GM18858 (cell line): ENCODE data around the gene ITGA7.

Experiments
- ATAC-seq: cut with Tn5 transposase; IDR thresholded peaks from one replicate; pipeline ENCODE4 v1.9.1; 2021; ENCODE audit not compliant: unreplicated experiment

Gene ITGA7

GRCh38 chr12:55703901-55704761 lies 3.6 kb downstream of the ITGA7 start:
- no peak for ATAC-seq

- no peak for ATAC-seq
Measured at GRCh38 chr12:55703288-55703687, 4.4 kb downstream of the ITGA7 start.

GRCh38 chr12:55702861-55703260 lies 4.8 kb downstream of the ITGA7 start:
- no peak for ATAC-seq

GRCh38 chr12:55700255-55701018 lies 7.3 kb downstream of the ITGA7 start:
- no peak for ATAC-seq

- no peak for ATAC-seq
Measured at GRCh38 chr12:55699471-55700055, 8.1 kb downstream of the ITGA7 start.

GRCh38 chr12:55698965-55699364 lies 8.7 kb downstream of the ITGA7 start:
- no peak for ATAC-seq

- no peak for ATAC-seq
Measured at GRCh38 chr12:55698241-55698955, 9.3 kb downstream of the ITGA7 start.

- ATAC-seq, result no peak
Measured at GRCh38 chr12:55697686-55698085, 10.0 kb downstream of the ITGA7 start.

GRCh38 chr12:55696796-55697462 lies 10.8 kb downstream of the ITGA7 start:
- no peak for ATAC-seq

GRCh38 chr12:55696141-55696540 lies 11.6 kb downstream of the ITGA7 start:
- ATAC-seq, result no peak

GRCh38 chr12:55695349-55695748 lies 12.4 kb downstream of the ITGA7 start:
- no peak for ATAC-seq

GRCh38 chr12:55694651-55695050 lies 13.1 kb downstream of the ITGA7 start:
- no peak for ATAC-seq

- no peak for ATAC-seq
Measured at GRCh38 chr12:55694188-55694515, 13.6 kb downstream of the ITGA7 start.

- no peak for ATAC-seq
Measured at GRCh38 chr12:55693323-55694187, 14.1 kb downstream of the ITGA7 start.

GRCh38 chr12:55692631-55693322 lies 14.9 kb downstream of the ITGA7 start:
- ATAC-seq, result no peak

- no peak for ATAC-seq
Measured at GRCh38 chr12:55688716-55689655, 18.7 kb downstream of the ITGA7 start.

GRCh38 chr12:55687746-55688145 lies 20.0 kb downstream of the ITGA7 start:
- no peak for ATAC-seq

GRCh38 chr12:55686366-55687010 lies 21.2 kb downstream of the ITGA7 start:
- ATAC-seq, result no peak
